KMS-11 (cell line): ENCODE measurements around the gene IFTAP.

Experiments used
- H2AFZ ChIP-seq: fragments of 200-600 bp; sonication (generic); 2 replicates; pipeline ENCODE4 v1.6.1; 2016; ENCODE audit warnings: antibody characterized with exemption, mixed run types, low read depth
- H3K27ac ChIP-seq: fragments of 200-600 bp; sonication (generic); 2 replicates; pipeline ENCODE4 v1.6.1; 2016; ENCODE audit warnings: mild to moderate bottlenecking, mixed run types
- H3K27me3 ChIP-seq: fragments of 200-600 bp; sonication (generic); 2 replicates; pipeline ENCODE4 v1.6.1; 2017; ENCODE audit warnings: mild to moderate bottlenecking, low read depth, mixed run types, moderate library complexity; ENCODE audit not compliant: insufficient read depth
- H3K36me3 ChIP-seq: fragments of 200-600 bp; sonication (generic); 2 replicates; pipeline ENCODE4 v1.6.1; 2017; ENCODE audit warnings: mild to moderate bottlenecking, mixed run types; ENCODE audit not compliant: insufficient read depth
- H3K4me1 ChIP-seq: fragments of 200-600 bp; sonication (generic); 2 replicates; pipeline ENCODE4 v1.6.1; 2016; ENCODE audit warnings: mild to moderate bottlenecking, low read depth, mixed run types; ENCODE audit not compliant: poor library complexity, severe bottlenecking
- H3K4me2 ChIP-seq: fragments of 200-600 bp; sonication (generic); 2 replicates; pipeline ENCODE4 v1.7.0; 2016; ENCODE audit warnings: mild to moderate bottlenecking, mixed run types
- H3K4me3 ChIP-seq: fragments of 200-600 bp; sonication (generic); IDR thresholded peaks from 2 replicates; pipeline ENCODE4 v1.6.1; 2017; ENCODE audit warnings: low read depth, low read length, mixed read lengths; ENCODE audit not compliant: insufficient read depth
- H3K79me2 ChIP-seq: fragments of 200-600 bp; sonication (generic); 2 replicates; pipeline ENCODE4 v1.6.1; 2016; ENCODE audit warnings: low read depth, mixed run types; ENCODE audit not compliant: insufficient read depth
- H3K9ac ChIP-seq: fragments of 200-600 bp; sonication (generic); 2 replicates; pipeline ENCODE4 v1.6.1; 2016; ENCODE audit warnings: mild to moderate bottlenecking, mixed run types
- H4K20me1 ChIP-seq: fragments of 200-600 bp; sonication (generic); 2 replicates; pipeline ENCODE4 v1.6.1; 2016; ENCODE audit warnings: mild to moderate bottlenecking, mixed run types; ENCODE audit not compliant: insufficient read depth
- CTCF ChIP-seq: fragments of 200-600 bp; sonication (generic); conservative IDR thresholded peaks from 2 replicates; pipeline ENCODE4 v1.6.1; 2017; ENCODE audit warnings: low read depth, mild to moderate bottlenecking, antibody characterized with exemption, low read length, moderate library complexity, mixed read lengths

Gene IFTAP

DNA sequence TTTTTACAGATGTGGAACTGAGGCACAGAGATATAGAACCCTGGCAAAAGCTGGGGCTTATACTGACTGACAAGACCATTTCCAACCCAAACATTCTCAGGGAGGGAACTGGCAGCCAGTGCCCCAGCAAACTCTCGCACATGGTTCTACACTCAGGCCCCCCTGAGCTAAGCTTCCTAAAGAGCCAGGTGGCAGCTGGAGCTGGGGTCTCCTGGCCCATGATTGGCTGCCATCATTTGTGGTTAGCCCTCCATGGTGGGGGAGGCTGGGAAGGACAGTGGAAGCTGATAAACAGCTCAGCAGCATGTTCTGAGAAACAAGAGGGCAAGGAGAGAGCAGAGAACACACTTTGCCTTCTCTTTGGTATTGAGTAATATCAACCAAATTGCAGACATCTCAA lies 26.6 kb upstream of the IFTAP start, which contains the start of gene RAG1:
RAG1 (plus strand) TSS at position 314 of the 400 bp plus-strand sequence. CDS start 5,298 bp downstream, outside the sequence.
- Histone ChIP-seq H3K27ac (no peak within 1 kb of the TSS), H3K27me3 (no peaks in the 10 kb centered on the region), H3K79me2 (no peaks in the 10 kb centered on the region), H3K4me2 (no peak within 1 kb of the TSS), H2AFZ (no peak within 1 kb of the TSS), H4K20me1 (no peaks in the 10 kb centered on the region), H3K9ac (no peak within 1 kb of the TSS), H3K4me1 (no peaks in the 10 kb centered on the region), H3K36me3 (no peaks in the 10 kb centered on the region), H3K4me3 (no peak within 1 kb of the TSS)
- TF ChIP-seq CTCF = no peak

- Histone ChIP-seq H3K27ac (no peak overlapping the region), H3K4me1 (no peaks in the 10 kb centered on the region), H3K36me3 (no peaks in the 10 kb centered on the region), H2AFZ (no peak overlapping the region), H3K27me3 (no peaks in the 10 kb centered on the region), H3K4me3 (no peak overlapping the region), H4K20me1 (no peaks in the 10 kb centered on the region), H3K79me2 (no peaks in the 10 kb centered on the region), H3K9ac (no peak overlapping the region), H3K4me2 (no peak overlapping the region)
- no peak for TF ChIP-seq CTCF
These were observed 25.2 kb upstream of the IFTAP start for GRCh38 chr11:36569095-36569494.

DNA sequence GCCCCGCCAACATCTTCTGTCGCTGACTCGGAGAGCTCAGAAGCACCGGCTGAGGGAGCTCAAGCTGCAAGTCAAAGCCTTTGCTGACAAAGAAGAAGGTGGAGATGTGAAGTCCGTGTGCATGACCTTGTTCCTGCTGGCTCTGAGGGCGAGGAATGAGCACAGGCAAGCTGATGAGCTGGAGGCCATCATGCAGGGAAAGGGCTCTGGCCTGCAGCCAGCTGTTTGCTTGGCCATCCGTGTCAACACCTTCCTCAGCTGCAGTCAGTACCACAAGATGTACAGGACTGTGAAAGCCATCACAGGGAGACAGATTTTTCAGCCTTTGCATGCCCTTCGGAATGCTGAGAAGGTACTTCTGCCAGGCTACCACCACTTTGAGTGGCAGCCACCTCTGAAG lies 19.8 kb upstream of the IFTAP start:
- H3K9ac ChIP-seq = no peak overlapping the region
- no peak overlapping the region for H3K4me2 ChIP-seq
- no peaks in the 10 kb centered on the region for H3K36me3 ChIP-seq
- no peaks in the 10 kb centered on the region for H3K4me1 ChIP-seq
- H3K27me3 ChIP-seq = no peaks in the 10 kb centered on the region
- no peak overlapping the region for H2AFZ ChIP-seq
- H4K20me1 ChIP-seq = no peaks in the 10 kb centered on the region
- H3K79me2 ChIP-seq = no peaks in the 10 kb centered on the region
- no peak overlapping the region for H3K4me3 ChIP-seq
- TF ChIP-seq CTCF = no peak
- H3K27ac ChIP-seq = no peak overlapping the region

- Histone ChIP-seq H3K79me2 (no peaks in the 10 kb centered on the region), H3K27me3 (no peaks in the 10 kb centered on the region), H3K4me1 (no peaks in the 10 kb centered on the region), H3K4me2 (no peak overlapping the region), H2AFZ (no peak overlapping the region), H3K9ac (no peak overlapping the region), H4K20me1 (no peaks in the 10 kb centered on the region), H3K36me3 (no peaks in the 10 kb centered on the region), H3K4me3 (no peak overlapping the region), H3K27ac (no peak overlapping the region)
- TF ChIP-seq CTCF = no peak
These were observed 16.9 kb upstream of the IFTAP start for GRCh38 chr11:36577373-36577772.
